ENCODE measurements around the gene LBR.

DNA sequence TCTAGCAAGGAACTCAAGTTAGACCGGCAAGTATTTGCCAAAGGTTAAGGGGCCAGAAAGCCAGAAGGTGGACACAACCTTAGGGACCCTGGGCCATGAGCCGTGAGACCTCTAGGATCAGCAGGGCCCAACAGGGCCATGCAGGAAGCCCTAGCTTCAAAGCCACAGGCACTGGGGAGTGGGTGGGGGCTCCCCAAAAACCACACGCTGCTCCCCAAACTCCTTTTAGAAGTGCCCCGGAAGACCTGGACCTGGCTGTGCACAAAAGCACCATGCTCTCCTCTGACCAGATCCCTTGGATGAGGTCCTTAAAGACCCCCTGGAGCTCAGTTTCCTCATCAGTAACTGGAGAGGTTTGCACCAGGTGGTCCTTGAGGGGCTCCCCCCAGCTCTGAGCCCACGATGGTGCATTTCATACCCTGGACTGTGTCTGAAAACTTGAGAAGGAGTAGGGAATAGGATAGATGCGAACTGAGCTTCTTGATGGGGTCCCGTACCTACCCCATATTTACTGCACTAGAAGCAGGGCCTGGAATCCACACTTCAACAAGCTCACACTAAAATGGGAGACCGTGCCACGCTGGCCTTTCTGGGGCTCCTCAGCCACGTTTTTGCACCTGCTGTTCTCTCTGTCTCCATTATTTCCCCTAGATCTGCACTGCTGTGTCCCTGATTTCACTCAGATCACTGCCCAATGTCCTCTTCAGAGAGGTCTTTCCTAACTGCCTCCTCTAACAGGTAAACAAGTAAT lies 40.6 kb upstream of the LBR start:
- TF ChIP-seq, protein P1, sequence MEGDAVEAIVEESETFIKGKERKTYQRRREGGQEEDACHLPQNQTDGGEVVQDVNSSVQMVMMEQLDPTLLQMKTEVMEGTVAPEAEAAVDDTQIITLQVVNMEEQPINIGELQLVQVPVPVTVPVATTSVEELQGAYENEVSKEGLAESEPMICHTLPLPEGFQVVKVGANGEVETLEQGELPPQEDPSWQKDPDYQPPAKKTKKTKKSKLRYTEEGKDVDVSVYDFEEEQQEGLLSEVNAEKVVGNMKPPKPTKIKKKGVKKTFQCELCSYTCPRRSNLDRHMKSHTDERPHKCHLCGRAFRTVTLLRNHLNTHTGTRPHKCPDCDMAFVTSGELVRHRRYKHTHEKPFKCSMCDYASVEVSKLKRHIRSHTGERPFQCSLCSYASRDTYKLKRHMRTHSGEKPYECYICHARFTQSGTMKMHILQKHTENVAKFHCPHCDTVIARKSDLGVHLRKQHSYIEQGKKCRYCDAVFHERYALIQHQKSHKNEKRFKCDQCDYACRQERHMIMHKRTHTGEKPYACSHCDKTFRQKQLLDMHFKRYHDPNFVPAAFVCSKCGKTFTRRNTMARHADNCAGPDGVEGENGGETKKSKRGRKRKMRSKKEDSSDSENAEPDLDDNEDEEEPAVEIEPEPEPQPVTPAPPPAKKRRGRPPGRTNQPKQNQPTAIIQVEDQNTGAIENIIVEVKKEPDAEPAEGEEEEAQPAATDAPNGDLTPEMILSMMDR (IDR thresholded peaks at IDR 0.05): no peak
- no peak for TF ChIP-seq ZFX (IDR thresholded peaks at IDR 0.05; ENCODE audit: borderline replicate concordance)
